GM21528 (cell line): Measurements from ENCODE around the gene CFAP410.

Experiments
- ATAC-seq: cut with Tn5 transposase; IDR thresholded peaks from one replicate; pipeline ENCODE4 v1.9.1; 2021; ENCODE audit warnings: mild to moderate bottlenecking, moderate library complexity; ENCODE audit not compliant: unreplicated experiment, low FRiP score

CFAP410 gene

DNA sequence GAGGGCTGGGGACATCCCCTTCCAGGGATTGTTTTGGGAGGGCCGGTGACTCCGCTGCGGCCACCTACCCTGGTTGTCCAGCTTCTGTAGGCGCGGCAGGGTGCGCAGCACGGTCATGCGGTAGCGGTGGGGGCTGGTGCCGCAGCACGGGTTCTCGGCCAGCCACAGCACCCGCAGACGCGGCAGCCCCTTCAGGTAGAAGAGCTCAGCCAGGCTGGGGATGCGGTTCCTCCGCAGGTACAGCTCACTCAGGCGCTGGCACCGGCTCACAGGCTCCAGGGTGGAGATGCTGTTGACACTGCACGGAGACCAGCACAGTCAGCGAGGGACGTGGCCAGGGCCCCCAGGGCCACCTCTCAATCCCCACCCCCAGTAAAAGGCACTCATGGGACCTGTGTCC lies 6.2 kb downstream of the CFAP410 start:
- no peak for ATAC-seq

DNA sequence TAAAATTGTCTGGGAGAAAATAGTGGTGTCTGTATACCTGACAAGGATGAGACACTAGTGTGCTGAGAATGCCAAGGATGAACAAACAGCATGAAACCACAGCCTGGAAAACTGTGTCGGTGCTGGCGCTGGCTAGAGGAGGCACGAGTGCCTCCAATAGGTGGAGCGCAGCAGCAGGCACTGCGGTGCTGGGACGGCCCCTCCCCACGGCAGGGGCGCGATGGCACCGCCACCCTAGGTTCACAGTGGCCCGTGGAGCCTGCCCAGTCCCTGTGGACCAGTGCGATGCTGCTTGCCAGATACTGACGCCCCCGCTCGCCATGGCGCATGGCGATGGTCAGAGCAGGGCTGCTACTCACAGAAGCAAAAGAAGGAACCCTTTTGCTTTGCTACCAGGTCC lies 6.8 kb downstream of the CFAP410 start:
- ATAC-seq = no peak

DNA sequence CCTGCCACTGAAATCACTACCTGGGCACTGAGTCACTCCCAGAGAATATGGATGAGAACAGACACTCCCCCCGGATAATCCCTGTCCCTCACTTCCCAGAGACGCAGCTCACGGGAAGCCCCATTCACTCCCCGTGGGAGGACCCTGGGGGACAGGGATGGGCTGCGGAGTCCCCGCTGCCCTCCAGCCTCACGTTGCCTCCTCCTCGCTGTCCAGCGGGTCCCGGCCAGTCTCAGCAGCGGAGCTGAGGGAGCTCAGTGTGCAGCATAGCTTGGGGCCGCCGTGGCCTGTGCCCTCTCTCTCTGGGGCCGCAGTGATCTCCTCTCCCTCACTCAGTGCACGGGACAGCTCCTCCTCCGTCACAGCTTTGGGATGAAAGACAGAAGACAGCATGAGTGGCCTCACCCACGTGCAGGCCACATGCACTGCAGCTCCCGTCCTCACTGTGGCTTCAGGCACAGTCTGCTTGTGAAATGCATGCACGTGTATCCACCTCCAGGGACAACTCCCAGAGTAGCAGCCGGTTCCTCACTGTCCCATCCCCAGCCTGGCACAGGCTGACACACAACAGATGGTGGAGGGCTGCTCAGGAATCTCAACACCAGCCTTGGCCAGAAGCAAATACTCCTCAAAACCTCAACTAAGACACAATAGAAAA lies 7.4 kb downstream of the CFAP410 start:
- no peak for ATAC-seq

DNA sequence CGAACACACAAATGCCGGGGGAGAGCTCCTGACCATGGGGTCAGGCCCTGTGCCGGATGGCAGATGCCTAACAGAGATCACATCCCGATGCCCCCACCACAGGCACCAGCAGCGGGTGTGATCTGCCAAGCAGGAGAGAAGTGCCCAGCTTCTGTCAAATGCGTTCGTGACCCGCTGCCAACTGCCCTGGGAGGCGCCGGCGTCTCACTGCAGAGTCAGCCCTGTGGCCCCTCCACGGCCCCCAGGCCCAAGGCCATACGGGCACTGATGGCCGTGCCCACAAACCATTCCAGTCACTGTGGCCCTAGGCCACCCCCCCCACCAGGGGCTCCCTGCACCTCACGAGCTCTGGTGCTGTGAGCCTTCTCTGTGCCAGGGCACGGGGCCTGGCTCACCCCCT lies 8.0 kb downstream of the CFAP410 start:
- ATAC-seq = no peak

GRCh38 chr21:44330698-44331097 lies 8.5 kb downstream of the CFAP410 start:
- no peak for ATAC-seq

DNA sequence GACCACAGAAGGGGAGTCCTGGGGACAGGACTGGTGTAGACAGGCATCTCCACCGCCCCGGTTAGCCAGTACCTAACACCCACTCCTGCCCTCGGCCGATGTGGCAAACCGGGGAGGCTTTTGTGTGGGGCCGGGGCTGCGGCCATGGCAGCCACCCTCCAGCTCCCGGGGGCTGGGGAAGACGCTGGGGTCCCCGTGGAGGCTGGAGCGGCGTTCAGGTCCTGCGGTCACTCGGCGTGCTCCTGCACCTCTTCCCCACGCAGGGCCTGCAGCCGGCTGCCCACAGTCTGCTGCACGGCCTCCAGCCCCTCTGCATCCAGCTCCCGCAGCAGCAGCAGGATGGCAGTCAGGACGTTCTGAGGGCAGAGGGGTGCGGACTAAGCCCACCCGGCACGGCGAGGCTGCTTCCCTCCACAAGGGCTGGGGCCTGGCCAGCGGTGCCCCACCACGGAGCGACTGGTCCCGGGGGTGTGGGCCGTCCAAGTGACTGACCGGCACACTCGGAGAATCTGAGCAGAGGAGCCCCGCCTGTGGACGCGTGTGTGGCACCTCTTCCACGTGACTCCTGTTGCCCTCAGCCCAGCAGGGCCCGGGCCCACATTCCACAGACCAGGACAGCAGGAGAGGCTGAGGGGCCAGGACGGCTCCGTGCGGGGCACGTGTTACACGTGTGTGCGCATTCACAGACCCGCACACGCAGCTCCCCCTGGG lies 9.1 kb downstream of the CFAP410 start:
- no peak for ATAC-seq

DNA sequence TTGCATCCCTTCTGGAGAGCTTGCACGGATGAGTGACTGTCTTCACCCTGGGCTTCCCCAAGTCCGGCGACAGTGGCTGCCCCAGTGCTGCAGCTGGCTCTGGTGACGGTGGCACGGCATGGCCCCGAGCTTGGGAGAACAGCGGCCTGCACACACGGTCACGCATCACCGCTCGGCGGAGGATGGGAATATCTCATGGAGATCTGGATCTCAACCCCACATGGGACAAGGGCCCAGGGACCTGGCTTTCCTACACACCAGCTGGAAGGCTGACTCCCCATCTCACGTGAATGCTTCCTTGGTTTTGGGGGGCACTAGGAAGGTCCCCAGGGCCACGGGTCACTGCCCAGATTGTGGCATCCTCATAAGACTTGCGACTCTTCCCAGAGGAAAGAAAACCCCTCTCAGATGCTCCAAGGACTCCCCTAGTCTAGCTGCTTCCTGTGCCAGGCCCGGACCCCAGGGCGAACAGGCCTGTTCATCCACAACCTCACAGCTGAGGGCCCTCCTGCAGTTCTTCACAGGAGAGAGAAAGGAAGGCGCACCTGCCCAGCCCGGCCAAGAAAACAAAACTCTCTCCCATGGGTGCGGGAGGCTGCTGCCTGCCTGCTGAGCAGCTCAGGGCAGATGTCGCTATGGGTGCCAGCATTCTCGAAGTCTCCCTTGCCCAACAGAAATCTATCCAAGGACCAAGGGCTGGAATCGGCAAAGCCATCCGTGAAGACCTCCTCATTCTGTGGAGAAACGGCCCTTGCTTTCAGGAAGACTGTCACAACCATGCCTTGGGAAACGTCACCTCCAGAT lies 9.9 kb downstream of the CFAP410 start:
- no peak for ATAC-seq

- no peak for ATAC-seq
Measured at GRCh38 chr21:44328242-44328895, 10.8 kb downstream of the CFAP410 start.

- no peak for ATAC-seq
Measured at GRCh38 chr21:44327603-44327974, 11.6 kb downstream of the CFAP410 start.

DNA sequence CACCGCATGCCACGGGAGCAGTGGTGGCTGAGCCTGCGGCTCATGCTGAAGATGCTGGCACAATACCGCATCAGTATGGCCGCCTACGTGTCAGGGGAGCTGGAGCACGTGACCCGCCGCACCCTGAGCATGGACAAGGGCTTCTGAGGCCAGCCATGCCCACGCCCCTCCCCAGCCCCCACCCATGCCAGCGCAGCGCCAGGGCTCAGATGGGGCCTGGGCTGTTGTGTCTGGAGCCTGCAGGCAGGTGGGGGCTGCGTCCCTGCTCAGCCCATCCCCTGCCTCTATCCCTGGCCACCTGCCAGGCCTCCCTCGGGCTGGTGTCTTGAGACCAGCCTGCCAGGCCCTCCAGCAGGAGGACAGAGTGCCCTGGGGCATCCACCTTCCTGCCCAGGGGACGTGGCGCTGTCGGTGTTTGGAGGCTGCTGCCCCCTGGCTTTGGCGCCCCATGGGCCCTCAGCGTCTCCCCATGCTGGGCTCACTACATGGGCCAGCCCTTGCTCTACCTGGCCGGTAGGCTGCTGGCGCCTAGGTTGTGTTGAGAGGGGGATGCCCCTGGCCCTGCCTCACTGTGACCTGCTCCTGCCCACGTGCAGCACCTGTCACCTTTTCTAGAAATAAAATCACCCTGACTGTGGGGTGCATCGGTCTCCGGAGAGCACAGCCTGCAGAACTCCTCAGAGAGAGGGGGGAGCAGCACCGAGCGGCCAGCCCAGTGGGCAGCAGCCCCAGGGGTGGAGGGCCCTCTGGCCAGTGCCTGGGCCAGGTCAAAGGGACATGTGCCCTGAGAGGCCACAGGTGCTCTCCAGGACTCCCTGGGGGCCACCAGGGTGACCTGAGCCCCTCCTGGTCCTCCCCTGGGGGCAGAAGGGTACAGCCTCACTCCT lies 12.2 kb downstream of the CFAP410 start:
- ATAC-seq = no peak

GRCh38 chr21:44326272-44326647 lies 12.9 kb downstream of the CFAP410 start:
- ATAC-seq = no peak

DNA sequence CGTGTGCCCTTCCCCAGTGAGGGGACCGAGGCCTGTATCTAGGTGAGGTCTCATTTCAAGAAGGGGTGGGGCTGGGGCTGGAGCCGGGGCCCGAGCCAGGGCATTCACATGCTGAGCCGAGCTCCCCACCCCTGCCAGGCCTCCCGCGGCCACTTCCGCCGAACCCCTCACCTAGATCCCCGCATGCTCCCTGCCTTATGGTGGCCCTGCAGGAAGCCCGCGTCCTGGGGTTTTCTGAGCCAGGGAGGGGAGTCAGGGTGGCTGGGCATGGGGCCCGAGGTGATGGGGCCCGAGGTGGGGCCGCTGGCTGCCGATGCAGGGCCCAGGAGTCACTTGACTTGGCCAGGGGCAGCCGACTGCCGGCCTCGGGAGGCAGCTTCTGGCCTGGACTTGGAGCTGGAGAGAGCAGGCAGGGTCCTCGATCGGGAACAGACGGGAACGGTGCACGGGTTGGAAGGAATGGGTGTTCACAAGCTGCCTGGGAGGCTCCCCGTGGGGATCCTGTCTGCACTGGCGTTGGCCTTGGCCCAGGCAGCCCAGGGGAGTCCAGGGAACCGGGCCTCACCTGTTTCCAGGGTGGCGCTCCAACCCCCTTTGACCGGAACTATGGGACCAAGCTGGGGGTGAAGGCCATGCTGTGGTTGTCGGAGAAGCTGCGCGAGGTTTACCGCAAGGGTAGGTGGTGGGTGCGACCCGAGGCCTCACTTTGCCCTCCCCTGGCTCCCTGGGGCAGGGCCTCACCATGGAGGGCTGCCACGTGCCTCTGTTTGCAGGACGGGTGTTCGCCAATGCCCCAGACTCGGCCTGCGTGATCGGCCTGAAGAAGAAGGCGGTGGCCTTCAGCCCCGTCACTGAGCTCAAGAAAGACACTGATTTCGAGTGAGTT lies 13.6 kb downstream of the CFAP410 start:
- ATAC-seq = no peak

GRCh38 chr21:44324854-44325107 lies 14.4 kb downstream of the CFAP410 start:
- no peak for ATAC-seq

- ATAC-seq = no peak
Measured at GRCh38 chr21:44324106-44324853, 14.9 kb downstream of the CFAP410 start.

- no peak for ATAC-seq
Measured at GRCh38 chr21:44323591-44323990, 15.6 kb downstream of the CFAP410 start.

DNA sequence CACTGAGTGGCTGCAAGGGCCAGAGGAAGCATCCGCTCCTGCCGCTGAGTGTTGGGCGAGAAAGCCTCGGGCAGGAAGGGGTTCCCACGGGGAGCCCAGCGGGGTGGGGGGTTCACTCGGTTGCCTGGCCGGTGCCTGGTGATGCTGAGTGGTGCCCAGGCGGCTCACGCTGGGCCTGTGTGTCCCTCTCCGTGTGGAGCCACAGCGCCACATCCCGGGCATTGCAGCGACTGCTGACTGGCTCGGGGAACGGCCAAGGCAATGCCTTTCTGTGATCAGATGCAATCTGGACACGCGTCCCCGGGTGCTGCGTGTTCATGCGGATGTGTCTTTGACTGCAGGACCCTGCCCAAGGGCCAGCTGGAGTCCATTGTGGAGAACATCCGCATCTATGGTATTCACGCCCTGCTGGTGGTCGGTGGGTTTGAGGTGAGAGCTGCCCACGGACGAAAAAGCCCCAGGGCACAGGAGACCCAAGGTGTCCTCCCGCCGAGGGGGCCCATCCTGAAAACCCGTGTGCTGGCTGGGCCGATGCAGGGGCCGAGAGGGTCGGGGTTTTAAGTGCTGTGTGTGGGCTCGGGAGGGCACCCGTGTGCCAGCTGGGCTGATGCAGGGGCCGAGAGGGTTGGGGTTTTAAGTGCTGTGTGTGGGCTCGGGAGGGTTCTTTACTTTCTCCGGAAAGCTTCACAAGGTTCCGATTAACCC lies 16.4 kb downstream of the CFAP410 start:
- no peak for ATAC-seq

DNA sequence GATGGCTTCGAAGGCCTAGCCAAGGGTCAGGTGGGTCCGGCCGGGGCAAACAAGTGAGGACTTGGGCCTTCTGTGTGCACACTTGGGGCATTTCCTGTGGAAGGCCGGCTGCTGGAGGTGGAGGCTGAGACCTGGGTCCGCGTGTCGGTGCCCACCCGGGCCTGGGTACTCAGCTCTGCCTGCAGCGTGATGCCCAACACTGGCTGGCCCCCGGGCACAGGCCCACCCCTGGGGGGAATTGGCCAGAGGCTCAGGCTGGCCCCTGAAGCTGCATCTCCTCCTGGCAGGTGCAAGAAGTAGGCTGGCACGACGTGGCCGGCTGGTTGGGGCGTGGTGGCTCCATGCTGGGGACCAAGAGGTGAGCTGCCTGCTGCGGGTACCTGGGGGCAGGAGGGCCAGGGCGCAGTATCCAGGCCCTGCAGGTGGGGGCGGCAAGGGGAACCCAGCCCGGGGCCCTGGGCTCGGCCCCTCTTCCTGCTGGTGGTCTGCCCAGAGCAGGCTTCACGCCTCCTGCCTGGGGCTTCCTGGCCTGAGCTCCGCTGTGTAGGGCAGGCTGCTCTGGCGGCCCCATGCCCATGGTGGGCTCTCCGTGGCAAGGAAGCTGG lies 17.2 kb downstream of the CFAP410 start:
- no peak for ATAC-seq

- ATAC-seq = no peak
Measured at GRCh38 chr21:44320847-44321246, 18.3 kb downstream of the CFAP410 start.
